GM18502 (cell line): ENCODE results near the gene FCGR3B.
A peak's percentile ranks its signal among the peaks of the same experiment; 100 is the strongest.
"Not testable (repeated sequence)": the region's sequence is repeated elsewhere in the genome, so short reads cannot be mapped to it uniquely, and the experiment has no call there.

Source experiments
- ATAC-seq: cut with Tn5 transposase; IDR thresholded peaks from one replicate; pipeline ENCODE4 v1.9.1; 2021; ENCODE audit warnings: mild to moderate bottlenecking; ENCODE audit not compliant: unreplicated experiment, poor library complexity

Gene FCGR3B

DNA sequence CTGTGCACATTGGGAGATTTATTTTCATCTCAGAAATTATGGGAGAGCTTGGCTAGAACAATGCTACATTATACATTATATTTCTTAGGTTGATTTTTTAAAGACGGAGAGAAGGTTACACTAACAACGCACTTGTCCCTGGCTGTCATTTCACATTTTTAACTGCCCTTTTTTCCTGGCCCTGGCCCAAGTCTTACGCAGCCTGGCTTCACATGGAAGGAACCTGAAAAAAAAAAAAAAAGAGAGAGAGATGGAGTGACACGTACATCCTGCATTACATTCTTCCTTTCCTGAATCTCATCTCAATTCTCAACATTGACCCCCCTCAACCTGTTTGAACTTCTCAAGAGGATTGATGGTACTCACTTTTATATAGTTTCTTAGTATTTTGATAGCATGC is 20.8 kb downstream of the FCGR3B start:
- ATAC-seq = not testable (repeated sequence)

DNA sequence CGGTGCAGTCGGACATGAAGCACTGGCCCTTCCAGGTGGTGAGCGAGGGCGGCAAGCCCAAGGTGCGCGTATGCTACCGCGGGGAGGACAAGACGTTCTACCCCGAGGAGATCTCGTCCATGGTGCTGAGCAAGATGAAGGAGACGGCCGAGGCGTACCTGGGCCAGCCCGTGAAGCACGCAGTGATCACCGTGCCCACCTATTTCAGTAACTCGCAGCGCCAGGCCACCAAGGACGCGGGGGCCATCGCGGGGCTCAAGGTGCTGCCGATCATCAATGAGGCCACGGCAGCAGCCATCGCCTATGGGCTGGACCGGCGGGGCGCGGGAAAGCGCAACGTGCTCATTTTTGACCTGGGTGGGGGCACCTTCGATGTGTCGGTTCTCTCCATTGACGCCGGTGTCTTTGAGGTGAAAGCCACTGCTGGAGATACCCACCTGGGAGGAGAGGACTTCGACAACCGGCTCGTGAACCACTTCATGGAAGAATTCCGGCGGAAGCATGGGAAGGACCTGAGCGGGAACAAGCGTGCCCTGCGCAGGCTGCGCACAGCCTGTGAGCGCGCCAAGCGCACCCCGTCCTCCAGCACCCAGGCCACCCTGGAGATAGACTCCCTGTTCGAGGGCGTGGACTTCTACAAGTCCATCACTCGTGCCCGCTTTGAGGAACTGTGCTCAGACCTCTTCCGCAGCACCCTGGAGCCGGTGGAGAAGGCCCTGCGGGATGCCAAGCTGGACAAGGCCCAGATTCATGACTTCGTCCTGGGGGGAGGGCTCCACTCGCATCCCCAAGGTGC is 24.2 kb downstream of the FCGR3B start:
- ATAC-seq = not testable (repeated sequence)

GRCh38 chr1:161605762-161606540 is 25.0 kb downstream of the FCGR3B start:
- peak; percentile 50 for ATAC-seq

DNA sequence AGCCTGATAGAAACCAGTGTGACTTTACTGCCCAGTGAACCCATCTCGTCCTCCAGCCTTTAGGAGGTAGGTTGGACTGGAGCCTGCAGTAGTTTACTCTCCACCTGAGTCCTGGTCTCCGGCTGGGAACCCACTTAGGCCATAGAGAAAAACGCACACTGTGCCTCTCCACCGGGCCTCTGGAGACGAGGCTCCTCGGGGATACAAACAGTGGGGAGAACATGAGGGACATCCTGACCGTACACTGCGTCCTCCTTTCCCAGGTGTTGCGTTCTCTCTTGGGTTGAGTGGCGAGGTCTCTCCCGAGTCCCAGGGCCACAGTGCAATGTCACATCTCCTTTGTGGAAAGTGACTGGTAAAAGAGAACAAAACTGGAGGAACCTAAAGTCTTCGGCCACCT is 26.0 kb downstream of the FCGR3B start:
- ATAC-seq = not testable (repeated sequence)

DNA sequence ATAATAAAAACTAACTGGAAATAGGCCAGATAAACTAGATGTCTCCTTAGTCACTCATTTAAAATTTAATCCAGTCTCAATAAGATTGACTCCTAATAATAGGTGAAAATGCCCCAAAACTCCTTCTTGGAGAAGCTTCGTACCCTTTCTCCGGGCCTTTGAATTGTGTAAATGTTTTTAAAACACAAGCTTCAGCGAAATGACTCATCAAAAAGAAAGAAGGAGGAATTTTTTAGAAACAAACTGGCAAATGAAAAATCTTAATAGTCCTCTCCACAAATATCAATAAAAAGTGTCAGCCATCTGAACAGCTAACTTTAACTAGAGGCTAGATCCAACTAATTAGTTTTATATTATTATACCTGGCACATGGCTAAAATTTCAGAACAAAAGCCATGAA is 33.9 kb downstream of the FCGR3B start:
- ATAC-seq = not testable (repeated sequence)

DNA sequence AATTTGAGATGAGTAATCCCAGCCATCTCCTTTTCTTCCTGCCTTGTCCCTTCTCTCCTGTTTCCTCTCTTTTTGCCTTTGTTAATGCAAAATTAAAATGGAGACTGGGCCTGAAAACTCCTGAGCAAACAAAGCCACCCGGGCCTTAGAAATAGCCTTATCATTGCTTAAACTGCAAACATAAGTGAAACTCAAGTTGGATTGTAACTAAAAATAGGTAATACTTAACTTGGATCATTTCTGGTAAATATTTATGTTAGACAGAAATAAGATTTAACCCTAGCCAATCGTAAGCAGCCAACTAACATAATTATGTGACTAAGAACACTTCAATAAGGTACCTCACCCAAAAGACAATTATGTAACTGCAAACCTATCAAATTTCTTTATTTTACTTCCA is 35.4 kb downstream of the FCGR3B start:
- ATAC-seq = not testable (repeated sequence)

GRCh38 chr1:161595173-161595572 is 35.8 kb downstream of the FCGR3B start:
- ATAC-seq = not testable (repeated sequence)

GRCh38 chr1:161594269-161594984 is 36.5 kb downstream of the FCGR3B start:
- not testable (repeated sequence) for ATAC-seq

DNA sequence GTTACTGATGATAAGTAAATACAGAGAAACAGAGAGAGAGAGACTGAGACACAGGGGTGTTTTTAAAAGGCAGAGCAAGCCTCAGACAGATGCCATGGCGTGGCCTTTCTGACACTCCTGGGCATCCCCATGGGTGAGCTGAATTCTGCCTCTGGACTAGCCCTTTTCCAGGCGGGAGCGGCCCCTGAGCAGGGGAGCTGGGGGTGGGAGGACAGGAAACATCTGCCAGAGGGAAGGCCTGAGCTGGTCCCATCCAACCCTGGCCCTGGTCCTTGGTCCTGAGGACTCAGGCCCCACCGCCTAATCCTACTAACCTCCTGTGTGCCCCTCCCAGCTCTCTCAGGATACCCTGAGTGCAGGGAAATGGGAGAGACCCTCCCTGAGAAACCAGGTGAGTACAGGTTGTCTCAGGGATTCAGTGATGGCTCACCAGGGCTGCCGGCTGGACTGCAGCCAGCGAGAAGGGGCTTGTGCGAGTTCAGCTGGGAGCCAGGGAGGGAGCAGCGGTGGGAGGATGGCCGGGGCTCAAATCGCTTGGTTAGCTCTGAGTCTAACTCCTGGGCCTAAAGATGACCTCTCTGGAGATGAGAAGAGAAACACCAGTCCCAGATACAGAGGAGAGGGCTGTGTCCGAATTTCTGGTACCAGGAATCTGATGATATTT is 37.8 kb downstream of the FCGR3B start:
- not testable (repeated sequence) for ATAC-seq

- not testable (repeated sequence) for ATAC-seq
These were observed 38.4 kb downstream of the FCGR3B start for GRCh38 chr1:161592586-161592985.

DNA sequence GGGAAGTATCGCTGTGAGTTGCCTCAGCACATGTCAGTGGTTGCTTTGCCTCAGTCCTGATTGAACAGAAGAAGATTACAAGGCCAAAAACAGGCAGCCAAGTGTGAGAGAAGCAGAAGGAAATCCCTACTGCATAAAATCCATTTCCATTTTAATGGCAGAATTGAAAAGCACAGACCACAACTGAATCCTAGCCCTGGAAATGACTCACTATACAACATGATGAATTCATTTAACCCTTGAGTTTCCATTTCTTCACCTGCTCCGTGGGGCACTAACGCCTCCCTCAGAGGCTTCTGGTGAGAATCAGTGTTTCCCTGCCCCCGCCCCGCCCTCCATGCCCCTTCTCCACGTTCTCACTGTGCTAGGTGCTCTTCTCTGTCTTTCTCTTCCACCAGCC is 41.1 kb downstream of the FCGR3B start:
- ATAC-seq = not testable (repeated sequence)

DNA sequence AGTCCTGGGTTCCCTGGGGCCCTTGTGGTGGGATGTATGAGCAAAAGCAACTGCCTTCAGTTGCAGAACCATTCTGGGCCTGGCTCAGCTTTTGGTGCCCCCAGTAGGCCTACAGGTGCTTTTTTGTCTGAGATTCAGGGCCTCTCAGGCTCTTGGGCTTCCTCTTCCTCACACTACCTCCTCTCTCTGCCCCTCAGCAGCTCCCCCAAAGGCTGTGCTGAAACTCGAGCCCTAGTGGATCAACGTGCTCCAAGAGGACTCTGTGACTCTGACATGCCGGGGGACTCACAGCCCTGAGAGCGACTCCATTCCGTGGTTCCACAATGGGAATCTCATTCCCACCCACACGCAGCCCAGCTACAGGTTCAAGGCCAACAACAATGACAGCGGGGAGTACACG is 41.6 kb downstream of the FCGR3B start:
- ATAC-seq = not testable (repeated sequence)

- ATAC-seq = not testable (repeated sequence)
These were observed 42.4 kb downstream of the FCGR3B start for GRCh38 chr1:161588596-161588995.

DNA sequence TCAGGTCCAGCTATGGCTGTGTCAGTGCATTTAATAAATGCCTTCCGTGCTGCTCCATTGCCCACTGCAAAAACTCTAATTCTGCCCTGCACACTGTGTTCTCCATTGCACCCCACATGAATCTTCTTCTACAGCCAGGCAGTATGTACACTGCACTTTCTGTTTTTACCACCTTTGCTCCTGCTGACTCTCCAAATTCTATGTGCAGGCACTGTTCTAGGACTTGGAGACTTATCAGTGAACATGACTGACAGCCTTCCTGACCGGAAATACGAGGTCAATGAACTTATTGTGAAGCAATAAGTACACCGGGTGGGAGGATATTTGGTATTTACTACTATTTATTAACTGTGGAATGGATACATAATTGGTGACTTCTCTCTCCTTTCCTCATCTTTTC is 48.1 kb downstream of the FCGR3B start:
- ATAC-seq = not testable (repeated sequence)

DNA sequence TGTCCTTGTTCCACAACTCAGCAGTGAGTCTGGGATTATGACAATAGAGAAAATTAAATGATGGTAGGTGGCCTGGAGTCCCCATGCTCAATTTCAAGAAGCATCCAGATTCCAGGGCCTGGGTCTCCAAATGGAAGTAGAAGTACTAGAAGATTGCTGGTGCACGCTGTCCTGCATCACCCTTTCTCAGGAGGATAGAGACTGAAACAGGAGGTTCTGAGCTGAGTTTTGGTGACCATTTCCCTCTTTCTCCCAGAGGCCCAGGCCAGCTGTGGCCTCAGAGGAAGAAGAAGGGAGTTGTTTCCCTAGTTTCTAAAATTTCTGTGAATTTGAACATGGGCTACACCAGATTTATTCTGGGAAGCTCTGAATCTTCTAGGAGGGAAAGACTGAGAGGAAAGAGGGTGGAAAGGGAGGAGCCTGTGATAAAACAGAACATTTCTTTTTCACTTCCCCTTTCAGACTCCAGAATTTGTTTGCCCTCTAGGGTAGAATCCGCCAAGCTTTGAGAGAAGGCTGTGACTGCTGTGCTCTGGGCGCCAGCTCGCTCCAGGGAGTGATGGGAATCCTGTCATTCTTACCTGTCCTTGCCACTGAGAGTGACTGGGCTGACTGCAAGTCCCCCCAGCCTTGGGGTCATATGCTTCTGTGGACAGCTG is 50.0 kb downstream of the FCGR3B start:
- ATAC-seq = peak; percentile 73

- ATAC-seq = not testable (repeated sequence)
These were observed 51.0 kb downstream of the FCGR3B start for GRCh38 chr1:161579856-161580507.

GRCh38 chr1:161576676-161577075 is 54.3 kb downstream of the FCGR3B start:
- ATAC-seq = not testable (repeated sequence)
